CD4-positive, alpha-beta T cell treated with Interleukin-10 for 1 hour (primary cell): ENCODE results near the gene ART5.
"Not testable (repeated sequence)": the region's sequence is repeated elsewhere in the genome, so short reads cannot be mapped to it uniquely, and the experiment has no call there.

Experiments used
- DNase-seq: peaks from one replicate; pipeline ENCODE4 v3.0.0-alpha.2; 2020

ART5 gene

DNA sequence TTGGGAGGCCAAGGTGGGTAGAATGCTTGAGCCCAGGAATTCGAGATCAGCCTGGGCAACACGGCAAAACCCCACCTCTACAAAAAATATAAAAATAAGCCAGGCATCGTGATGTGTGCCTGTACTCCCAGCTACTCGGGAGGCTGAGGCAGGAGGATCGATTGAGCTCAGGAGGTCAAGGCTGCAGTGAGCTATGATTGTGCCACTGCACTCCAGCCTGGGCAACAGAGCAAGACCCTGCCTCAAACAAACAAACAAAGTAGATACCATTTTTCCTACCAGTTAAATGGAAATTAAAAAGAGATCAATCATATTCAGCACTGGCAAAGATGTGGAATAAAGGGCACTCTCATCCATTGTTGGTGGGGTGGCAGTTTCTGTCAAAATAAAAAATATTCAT lies 15.5 kb upstream of the ART5 start:
- DNase-seq = not testable (repeated sequence)

- DNase-seq = no peak
Measured at GRCh38 chr11:3655547-3655946, 13.8 kb upstream of the ART5 start.

- not testable (repeated sequence) for DNase-seq
Measured at GRCh38 chr11:3652514-3652913, 10.7 kb upstream of the ART5 start.

- DNase-seq = not testable (repeated sequence)
Measured at GRCh38 chr11:3649374-3649773, 7.6 kb upstream of the ART5 start.

GRCh38 chr11:3648843-3649242 lies 7.1 kb upstream of the ART5 start:
- DNase-seq = not testable (repeated sequence)

- DNase-seq = no peak
Measured at GRCh38 chr11:3645552-3645951, 3.8 kb upstream of the ART5 start.

- DNase-seq = no peak
Measured at GRCh38 chr11:3644817-3645235, 3.0 kb upstream of the ART5 start, which contains the start of gene ART1. Gene ART1 (plus strand): TSS chr11:3645128. CDS start chr11:3659214, 14,086 bp downstream.

- not testable (repeated sequence) for DNase-seq
Measured at GRCh38 chr11:3643102-3643546, 1.3 kb upstream of the ART5 start.

- peak; percentile 83 for DNase-seq
Measured at GRCh38 chr11:3642071-3642951, 519 bp upstream of the ART5 start.

- no peak for DNase-seq
Measured at GRCh38 chr11:3641191-3641590, 601 bp downstream of the ART5 start.

- no peak for DNase-seq
Measured at GRCh38 chr11:3639841-3640240, 2.0 kb downstream of the ART5 start.

GRCh38 chr11:3638513-3638912 lies 3.3 kb downstream of the ART5 start:
- no peak for DNase-seq

DNA sequence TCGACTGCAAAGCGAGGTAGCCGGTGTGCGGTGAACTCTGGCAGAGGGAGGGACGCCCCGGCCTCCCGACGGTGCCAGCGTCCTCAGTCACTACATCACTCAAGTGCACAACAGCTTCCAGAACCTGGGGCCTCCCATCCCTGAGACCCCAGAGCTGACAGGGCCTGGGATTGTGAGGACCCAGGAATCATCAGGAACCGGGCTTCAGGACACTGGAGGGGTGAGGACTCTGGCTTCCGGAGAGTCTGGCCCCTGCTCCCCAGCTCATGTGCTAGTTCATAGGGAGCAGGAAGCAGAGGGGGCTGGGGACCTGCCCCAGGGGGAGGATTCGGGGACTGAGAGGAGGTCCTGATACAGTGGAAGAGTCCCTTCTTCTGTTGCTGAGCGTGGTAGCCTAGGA lies 4.6 kb downstream of the ART5 start:
- no peak for DNase-seq

DNA sequence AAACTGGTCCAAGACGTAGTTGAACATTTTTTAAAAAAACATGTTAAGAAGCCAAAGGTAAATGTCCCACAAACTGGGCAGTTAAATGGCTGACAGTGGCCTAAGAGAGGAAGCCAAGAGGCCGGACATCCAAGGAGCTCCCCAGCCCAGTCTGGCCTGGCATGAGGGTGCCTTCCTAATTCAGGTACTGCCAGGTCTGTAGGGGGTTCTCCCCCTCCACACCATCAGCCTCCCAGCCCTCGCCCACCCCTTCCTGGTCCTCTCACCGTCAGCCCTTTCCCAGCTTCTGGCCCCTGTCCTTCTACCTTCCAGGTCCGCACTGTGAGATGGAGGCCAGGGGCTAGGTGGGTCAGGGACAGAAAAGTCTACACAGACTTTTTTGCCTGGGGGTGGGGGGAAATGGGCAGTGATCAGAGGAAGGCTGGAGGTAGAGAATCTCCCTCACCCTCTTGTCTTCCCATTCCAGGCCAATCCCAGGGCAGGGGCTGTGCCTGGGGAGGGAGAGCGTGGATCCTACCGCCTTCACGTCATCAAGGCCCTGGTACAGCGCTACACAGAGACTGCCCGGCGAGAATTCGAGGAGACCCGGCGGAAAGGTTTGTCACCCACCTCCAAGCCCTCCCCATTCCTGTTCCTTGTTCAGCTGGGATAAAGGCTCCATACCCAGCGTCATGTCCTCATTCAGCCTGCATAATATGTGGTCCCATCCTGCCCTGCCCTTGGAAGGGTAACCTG lies 6.0 kb downstream of the ART5 start:
- DNase-seq = no peak

DNA sequence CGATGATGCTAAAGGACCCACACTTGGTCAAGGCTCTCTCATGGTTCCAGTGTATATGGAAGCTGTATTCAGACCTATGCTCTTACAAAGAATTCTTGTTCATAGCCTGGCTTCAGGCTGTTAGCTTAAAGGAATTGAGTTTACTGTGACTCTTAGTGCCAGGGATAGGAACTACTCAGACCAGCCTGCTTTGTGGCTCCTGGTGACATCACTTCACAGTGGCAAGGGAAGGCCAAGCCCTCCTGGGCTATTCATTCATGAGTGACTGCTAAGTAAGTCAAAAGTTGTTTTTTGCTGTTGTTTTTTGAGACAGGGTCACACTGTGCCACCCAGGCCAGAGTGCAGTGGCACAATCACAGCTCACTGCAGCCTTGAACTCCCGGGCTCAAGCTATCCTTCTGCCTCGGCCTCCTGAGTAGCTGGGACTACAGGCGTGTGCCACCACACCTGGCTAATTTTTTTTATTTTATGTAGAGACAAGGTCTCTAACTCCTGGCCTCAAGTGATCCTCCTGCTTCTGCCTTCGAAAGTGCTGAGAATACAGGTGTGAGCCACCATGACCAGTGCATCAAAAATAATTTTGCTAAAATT lies 9.6 kb downstream of the ART5 start:
- no peak for DNase-seq

DNA sequence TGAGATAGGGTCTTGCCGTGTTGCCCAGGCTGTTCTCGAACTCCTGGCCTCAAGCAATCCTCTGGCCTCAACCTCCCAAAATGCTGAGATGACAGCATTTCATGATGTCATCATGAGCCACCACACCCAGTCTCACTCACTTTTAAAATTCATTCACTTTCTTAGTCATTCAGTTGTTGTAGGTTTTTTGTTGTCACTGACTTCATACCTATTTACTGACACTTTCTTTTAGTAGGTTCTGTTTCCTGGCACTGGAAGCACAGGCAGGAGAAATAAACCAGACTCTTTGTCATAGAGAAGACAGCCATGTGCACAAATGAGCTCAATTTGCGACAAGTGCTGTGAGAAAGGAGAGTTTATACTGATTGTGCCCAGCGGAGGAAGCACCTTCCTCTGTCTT lies 10.5 kb downstream of the ART5 start:
- no peak for DNase-seq

GRCh38 chr11:3627291-3627690 lies 14.5 kb downstream of the ART5 start:
- no peak for DNase-seq

DNA sequence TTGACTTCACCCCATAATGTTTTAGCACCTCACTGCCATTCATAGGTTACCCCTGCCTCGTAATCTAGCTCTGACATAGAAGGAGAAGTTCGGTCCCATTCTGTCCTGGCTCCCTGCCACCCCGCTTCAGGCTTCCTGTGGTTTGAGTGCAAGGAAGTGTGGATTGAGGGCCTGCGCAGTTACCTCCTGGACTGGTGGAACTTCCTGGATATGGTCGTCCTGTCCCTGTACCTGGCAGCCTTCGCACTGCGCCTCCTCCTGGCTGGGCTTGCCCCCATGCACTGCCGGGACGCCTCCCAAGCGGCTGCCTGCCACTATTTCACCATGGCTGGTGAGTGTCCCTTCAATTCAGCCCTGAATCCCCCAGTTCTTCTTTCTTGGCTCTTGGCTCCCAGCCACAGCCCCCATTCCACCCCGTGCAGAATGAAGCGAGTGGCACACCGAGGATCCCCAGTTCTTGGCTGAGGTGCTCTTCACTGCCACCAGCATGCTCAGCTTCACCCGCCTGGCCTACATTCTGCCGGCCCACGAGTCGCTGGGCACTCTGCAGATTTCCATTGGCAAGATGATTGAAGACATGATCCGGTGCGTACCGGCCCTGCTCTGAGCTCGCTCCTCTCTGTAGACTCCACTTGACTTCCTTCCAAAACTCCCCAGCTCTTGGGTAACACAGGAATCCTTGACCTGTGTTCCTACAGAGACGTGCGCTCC lies 15.4 kb downstream of the ART5 start:
- DNase-seq = no peak

- no peak for DNase-seq
Measured at GRCh38 chr11:3623767-3624458, 17.9 kb downstream of the ART5 start.

DNA sequence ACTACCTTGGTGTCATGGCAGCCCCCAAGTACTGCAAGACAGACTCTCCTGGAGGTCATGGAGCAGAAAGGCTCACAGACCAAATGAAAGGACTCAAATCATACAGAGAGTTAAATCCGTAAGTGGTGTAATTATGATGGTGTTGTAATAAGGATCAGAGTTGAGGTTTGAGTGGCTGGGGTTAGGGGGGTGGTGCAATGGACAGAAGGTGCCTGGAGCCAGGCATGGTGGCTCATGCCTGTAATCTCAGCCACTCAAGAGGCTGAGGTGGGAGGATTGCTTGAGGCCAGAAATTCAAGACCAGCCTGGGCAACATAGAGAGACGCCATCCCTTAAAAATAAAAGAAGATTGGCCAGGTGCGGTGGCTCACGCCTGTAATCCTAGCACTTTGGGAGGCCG lies 18.7 kb downstream of the ART5 start:
- DNase-seq = no peak

DNA sequence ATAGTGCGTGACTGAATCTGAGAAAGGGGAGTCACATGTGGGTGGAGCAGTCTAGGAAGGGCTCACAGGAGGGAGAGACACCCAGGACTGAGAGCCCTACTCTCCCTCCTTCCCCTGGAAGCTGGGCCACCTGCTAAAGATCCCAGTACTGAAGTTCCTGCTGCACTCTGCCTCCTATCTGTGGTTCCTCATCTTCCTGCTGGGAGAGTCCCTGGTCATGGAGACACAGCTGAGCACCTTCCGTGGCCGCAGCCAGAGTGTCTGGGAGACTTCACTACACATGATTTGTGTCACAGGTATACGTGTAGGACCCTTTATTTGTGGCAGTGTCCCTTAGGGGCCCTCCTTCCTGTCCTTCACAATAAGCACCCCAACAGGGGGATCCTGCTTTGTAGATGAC lies 19.3 kb downstream of the ART5 start:
- DNase-seq = no peak

- no peak for DNase-seq
Measured at GRCh38 chr11:3617990-3618389, 23.8 kb downstream of the ART5 start.
